ENCODE data around the gene OTOG.

OTOG gene

DNA sequence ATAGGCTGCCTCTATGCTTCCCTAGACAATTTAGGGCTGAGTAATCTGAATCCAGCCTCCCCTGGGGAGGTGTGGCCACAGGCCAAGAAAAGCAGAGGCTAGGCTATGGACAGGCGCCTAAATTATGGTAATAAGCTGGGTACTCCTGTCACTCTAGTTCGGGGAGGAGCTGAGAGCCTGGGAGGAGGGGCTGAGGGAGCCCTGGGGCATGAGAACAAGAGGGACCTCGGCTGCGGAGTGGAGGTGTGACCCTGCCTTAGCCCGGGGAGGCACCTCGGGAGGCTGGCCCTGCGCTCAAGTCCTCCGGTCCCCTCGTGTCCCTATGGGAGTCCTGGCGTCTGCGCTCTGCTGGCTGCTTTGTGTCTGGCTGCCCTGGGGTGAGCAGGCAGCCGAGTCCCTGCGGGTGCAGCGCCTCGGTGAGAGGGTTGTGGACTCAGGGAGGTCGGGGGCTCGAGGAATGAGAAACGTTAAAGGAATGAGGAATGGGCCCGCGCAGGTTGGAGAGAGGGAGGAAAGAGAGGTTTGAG is at the start of gene OTOG:
Gene OTOG, plus strand, starts transcription at position 209 of the 527 bp plus-strand sequence. Its CDS starts 114 bp downstream, at position 323.
- intact Hi-C loops (cut with DNase I): no loop called here
- peak in 1 of 42 donors; percentile 14 for DNase-seq

GRCh38 chr11:17498058-17498457 is 49.0 kb upstream of the OTOG start:
- intact Hi-C loops (cut with DNase I): no loop called here
- DNase-seq: no peak

- intact Hi-C loops (cut with DNase I): no loop called here
- no peak for DNase-seq
Measured at GRCh38 chr11:17498475-17498874, 48.6 kb upstream of the OTOG start.

DNA sequence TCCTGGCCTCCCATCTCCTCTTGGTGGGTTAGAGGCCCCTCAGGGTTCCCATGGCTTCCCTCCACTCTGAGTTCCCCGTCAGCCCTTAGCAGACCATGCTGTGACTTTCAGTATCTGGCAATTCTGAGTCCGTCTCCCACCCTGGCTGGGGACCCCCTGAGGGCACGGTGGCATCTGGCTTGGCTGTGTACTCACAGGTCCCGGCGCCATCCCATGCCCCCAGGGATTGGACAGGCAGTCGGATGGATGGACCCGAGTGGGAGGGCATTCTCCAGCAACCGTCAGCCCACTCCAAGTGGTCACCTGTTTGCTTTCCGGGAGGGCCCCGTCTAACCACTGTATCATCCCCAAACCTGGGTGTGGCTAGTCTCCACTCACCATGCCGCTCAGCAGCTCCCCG is 46.4 kb upstream of the OTOG start:
- intact Hi-C loops (cut with DNase I): no loop called here
- no peak for DNase-seq

DNA sequence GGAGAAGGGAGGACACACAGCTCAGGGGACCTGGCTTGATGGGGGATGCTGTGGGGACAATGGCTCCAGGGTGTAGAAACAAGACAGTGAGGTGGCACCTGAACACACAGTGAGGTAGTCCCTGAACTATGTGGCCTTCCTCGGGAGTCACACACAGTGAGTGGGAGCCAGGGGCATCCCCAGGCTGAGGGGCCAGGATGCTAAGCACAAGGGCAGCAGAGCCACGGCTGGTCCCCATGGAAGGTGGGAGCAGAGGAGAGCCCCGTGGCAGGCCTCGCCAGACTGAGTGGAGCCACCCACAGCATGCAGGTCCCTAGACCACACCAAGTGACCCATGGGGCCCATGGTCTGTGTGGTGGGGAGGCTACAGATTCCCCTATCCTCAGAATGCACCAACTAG is 44.4 kb upstream of the OTOG start:
- no peak for DNase-seq
- intact Hi-C loops (cut with DNase I): no loop called here

GRCh38 chr11:17504330-17505107 is 42.5 kb upstream of the OTOG start:
- intact Hi-C loops (cut with DNase I): loop anchor here (2.0 kb wide), 1 partner anchor 120 kb away; no protein-coding TSS in a partner anchor
- DNase-seq: peak; percentile 73 to 91 (median 84)

DNA sequence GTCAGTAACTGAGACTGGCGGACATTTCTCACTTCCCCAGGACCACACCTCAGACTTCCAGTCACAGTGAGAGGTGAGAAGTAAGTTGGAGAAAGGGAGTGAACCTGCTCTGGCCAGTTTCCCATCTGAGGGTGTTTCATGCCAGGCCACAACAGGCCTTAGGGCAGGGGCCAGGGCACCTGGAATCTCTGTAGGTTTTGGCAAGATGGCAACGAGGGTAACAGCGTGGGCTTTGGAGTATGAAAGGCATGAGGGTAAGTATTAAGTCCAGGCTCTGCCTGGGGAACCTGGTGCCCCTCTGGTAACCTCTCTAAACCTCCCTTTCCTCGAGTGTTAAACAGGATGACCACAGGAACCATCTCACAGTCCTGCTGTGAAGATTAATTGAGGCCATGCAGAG is 41.9 kb upstream of the OTOG start:
- intact Hi-C loops (cut with DNase I): loop anchor here (2.0 kb wide), 1 partner anchor 120 kb away; no protein-coding TSS in a partner anchor
- DNase-seq: no peak

- no peak for DNase-seq
- intact Hi-C loops (cut with DNase I): no loop called here
Measured at GRCh38 chr11:17506314-17506713, 40.7 kb upstream of the OTOG start.

- DNase-seq: no peak
- intact Hi-C loops (cut with DNase I): no loop called here
Measured at GRCh38 chr11:17506942-17507341, 40.1 kb upstream of the OTOG start.

DNA sequence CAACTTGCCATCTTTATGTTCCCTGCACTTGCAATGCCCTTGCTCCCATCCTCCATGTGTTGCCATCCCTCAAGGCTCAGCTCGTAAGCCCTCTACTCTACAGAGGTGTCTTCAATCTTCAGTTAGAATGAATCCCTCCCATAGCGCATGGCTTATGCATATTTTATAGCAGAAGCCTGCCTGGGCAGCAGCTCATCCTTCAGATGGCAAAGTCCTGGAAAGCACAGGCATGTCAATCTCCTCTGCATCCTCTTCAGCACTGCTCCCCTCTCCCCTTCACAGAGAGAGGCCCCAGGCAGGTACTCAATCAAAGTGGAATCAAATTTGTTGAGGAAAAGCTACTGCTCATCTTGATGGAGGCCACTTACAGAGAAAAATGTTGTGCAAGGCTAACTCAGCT is 39.3 kb upstream of the OTOG start:
- DNase-seq: no peak
- intact Hi-C loops (cut with DNase I): no loop called here

DNA sequence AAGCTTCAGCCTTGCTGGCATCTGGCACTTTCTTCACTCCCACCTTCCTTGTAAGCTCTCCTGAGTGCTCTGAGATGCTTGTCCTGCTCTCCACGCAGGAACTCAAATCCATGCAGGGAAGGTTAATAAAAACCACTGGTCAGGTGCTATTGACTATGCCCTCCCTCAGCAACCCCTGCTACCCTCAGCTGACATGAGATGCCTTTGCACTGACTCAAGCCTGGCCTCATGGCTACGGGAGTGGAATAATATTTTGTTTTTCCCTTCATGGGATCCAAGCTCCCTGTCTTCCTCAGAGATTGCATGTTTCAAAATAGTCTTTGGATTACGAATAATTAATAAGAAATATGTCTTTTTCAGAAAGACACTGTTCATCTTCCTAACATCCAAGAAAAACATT is 38.8 kb upstream of the OTOG start:
- no peak for DNase-seq
- intact Hi-C loops (cut with DNase I): no loop called here

DNA sequence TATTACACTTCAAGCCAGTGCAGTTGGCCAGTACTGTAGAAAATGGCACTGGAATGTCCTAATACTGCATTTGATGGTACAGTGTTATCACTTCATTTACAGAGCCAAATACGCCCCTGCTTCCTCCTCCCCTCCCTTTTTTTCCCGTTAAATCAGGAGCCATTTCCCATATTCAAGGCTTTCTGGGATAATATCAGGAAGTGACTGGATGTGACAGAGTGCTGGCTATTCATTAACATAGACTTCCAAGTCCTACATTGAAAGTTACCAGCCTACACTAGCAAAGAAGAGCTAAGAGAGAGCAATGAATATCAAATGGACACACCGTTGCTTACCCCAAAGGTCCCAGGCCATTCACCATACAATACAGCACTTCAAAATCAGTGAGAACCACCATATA is 38.3 kb upstream of the OTOG start:
- intact Hi-C loops (cut with DNase I): no loop called here
- no peak for DNase-seq

DNA sequence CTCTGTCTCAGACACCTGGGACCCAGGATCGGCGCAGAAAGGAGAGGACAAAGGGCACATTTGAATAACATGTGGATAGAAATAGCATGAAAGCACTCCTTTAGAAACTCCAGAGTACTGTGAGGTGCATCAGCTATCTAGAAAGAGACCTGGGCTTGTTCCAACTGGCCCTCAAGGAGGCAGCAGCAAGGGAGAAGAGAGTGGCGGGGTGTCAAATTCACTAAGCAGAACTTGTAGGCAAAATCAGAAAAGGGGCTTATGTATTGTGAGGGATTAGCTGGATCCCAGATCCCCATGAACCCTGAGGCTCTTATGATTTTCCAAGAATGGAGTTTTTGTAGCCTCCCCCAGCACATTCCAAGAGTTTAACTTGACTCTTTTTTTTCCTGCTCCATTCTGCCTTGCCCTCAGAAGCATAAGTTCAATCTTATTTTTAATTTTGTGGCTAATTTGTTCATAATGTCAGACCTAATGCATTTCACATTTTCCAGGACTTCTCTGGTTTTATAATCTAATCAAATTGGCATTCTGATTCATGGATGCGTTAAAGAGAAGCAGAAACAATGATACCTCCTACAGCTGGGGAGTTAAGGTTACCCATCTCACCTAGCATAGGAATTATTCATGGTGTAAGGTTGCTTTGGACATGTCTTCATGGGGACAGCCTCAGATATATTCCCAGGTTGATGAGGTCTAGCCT is 36.4 kb upstream of the OTOG start:
- intact Hi-C loops (cut with DNase I): no loop called here

GRCh38 chr11:17511571-17511970 is 35.5 kb upstream of the OTOG start:
- intact Hi-C loops (cut with DNase I): no loop called here
- DNase-seq: no peak

More for the DNA sequence above, 36.4 kb upstream of the OTOG start:
- DNase-seq: no peak

DNA sequence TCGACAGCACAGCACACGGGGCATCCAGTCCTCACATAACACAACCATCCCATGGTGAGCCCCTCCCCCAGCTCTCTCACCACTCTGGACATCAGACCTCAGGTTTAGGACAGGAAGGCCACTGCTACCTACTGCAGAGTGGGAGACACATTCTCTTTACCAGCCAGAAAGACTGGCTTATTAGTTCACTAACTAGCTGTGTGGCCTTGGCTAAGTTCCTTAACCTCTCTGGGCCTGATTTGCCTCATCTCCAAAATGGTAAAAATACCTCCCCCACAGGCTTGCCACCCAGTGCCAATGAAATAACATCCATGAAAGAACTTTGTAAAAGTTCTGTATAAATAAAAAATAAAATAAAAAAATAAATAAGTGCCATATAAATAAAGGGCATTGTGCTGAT is 35.0 kb upstream of the OTOG start:
- no peak for DNase-seq
- intact Hi-C loops (cut with DNase I): no loop called here

- intact Hi-C loops (cut with DNase I): no loop called here
Measured at GRCh38 chr11:17513853-17514252, 33.2 kb upstream of the OTOG start.

DNA sequence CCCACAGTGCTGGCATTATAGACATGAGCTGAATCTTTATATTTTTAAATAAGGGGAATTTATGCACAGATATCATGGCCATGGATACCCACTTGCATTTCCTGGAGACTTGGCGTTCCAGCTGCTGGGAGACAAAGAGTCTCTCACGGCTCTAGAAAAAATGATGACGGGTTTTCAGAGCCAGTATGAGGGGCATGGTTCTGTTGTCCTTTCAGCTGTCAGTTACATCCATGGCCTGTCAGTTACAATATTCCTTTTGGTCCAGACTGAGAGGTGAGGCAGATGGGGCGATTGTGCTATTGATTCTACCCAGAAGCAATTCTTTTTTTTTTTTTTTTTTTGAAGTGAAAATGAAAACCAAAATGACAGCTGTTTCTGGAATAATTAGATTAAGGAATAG is 32.6 kb upstream of the OTOG start:
- peak in 1 of 42 donors; percentile 36 for DNase-seq

More at GRCh38 chr11:17513853-17514252, 33.2 kb upstream of the OTOG start:
- DNase-seq: no peak

DNA sequence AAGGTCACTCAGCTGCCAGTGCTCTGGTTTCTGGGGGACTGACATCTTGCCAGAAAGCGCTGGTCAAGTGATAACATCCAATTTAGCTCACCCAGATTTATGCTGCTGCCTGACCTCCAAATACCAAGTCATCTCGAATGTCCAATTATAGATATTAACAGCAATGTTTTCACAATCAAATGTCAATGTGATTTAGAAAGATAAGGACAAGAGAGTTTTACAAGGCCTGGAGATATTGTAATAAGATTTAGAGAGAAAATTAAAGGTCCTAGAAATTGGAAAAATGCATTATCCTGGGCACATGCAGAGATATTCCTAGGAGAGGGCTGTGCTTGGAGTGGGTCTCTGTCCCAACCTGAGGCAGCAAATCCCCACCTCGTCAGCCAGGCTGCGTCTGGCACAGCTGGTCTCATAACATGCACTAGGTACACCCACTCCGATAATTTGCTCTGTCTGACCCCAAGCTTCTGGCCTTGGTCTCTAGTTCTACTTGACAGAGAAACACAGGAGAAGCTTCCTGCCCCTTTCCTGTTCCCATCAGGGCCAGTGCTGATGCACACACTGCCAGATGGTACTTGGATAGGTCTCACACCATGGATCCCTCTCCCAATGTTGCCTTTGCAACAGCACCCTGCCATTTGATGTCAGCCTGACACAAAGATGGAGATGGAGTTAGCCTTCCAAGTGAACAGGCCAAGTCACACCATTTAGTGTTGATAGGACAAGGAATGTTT is 31.4 kb upstream of the OTOG start:
- intact Hi-C loops (cut with DNase I): no loop called here
- DNase-seq: no peak

More for the DNA sequence above, 32.6 kb upstream of the OTOG start:
- intact Hi-C loops (cut with DNase I): no loop called here

- DNase-seq: peak in 29 of 42 donors; percentile 25 to 83 (median 59)
- intact Hi-C loops (cut with DNase I): no loop called here
Measured at GRCh38 chr11:17516551-17517150, 30.4 kb upstream of the OTOG start.
